Fibroblast of skin of scalp (primary cell): Measurements from ENCODE around the gene NCS1.
"Not testable (repeated sequence)": the region's sequence is repeated elsewhere in the genome, so short reads cannot be mapped to it uniquely, and the experiment has no call there.

ENCODE experiments used
- DNase-seq: peaks from one replicate; pipeline ENCODE4 v3.0.0-alpha.2; 2013

The NCS1 gene

DNA sequence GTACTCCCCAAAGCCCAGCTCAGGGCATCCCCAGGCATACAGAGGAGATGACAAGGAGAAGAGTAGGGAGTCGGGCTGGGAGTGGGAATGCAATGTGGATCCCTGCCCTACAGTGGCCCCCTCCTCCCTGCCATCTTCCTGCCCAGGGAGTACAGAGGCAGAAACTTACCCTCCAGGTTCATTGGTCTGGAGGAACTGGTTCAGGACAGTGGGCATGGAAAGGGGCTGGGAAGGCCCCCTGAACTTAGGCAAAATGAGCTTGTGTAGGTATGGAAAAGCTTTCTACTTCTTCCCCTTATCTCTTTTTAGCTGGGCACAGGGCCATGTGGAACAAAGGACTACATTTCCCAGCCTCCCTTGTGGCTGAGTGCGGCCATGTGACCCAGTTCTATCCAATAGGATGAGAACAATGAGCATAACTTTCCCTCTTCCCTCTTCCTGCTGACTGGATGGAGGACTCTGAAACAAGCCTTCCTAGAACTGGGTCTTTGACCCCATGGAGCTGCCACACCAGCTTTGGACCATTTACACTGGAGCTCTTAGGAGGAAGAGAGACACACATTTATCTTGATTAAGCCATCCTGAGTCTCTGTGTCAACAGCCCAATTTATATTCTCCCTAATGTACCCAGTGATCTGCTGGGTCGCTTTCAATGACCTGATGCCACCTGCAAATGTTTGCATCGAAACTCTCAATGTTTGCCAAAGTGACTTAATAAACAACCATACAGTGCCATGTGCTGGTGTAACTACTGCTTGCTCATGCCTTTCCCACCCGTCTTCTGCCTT is 68.4 kb downstream of the NCS1 start:
- DNase-seq, result peak; percentile 65

DNA sequence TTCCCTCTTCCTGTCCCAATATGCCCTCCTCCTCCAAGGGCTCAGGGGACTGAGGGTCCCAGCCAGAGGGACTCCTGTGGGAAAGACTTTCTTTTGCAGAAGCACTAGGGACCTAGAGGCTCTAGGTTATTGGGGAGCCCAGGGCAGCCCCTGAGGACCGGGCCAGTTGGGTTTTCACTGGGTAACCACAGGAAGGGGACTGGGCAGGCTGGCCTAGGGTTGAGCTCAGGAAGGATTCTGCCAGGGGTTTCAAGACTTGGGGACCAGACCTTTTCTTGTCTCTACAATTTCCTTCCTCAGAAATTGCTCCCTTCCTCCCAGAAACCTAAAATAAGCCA is 69.0 kb downstream of the NCS1 start:
- no peak for DNase-seq

DNA sequence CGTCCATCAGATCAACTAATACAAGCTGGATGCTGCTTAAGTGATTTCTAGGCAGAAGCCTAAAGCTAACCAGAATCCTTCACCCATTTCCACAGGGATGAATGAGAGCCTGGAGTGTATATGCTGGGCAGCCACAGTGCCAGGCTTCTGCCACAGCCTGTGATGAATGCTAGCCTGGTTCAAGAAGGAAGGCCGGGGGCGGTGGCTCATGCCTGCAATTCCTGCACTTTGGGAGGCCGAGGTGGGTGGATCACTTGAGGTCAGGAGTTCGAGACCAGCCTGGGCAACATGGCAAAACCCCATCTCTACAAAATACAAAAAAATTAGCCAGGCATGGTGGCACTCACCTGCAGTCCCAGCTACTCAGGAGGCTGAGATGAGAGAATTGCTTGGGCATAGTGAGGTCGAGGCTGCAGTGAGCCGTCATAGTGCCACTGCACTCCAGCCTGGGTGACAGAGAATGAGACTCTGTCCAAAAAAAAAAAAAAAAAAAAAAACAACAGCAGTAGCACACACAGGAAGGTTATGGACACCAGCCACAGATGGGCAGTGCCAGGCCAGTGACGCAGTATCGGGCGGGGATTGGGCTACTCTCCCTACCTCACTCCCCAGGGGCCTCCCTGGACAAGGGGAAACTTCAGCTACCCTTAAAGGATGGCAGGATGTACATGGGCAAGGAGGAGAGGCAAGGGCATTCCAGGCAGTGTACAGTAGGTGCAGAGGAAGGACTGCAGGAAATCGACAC is 70.2 kb downstream of the NCS1 start:
- no peak for DNase-seq

DNA sequence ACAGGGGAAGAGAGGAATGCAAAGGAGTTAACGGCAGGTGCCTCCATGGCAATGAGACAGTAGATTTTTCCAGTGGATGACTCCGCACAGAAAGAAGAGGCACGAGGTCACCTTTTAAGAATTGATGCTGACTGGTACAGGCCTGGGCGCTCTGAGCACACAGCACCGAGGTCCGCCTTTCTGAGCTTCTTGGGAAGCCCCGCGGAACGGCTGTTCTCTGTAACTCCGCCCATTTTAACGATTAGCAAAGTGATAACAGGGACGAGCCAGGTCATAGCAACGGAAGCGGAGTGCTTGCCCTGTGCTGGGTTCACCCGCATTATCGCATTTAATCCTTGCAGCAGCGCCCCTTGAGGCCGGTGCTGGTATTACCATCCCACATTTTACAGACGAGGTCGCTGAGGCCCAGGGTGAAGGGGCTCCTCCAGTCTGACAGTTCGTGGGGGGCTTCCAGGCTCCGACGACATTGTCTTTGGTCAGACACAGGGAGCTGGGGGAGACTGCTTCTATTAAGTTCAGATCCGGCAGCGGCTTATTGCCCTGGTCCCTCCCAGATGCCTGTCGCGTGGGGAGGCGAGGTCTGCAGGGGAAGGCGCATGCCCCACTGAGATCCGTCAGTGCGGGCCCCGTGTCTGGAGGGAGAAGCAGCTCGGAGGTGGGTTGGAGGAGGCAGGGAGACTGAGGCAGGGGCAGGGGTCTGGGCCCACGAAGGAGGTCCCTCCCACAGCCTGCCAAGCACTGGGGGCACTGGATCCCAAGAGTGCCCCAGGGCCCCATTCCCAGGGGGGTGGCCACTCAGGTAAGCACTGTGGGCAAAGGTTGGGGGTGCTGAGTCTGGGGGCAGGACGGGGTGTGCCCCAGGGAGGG is 71.0 kb downstream of the NCS1 start:
- peak; percentile 50 for DNase-seq

DNA sequence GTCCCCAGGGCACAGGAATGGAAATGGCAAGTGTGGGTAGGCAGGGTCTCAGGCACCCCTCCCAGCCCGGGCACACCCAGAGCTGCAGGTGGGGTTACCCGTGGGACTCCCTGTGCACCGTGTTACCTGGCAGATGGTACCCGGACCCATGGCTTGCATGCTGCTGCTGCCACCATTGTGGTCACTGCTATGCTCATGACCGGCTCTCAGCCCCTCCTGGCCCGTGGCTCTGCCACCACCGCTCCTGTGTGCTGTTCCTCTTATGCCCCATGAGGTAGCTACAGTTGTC is 71.6 kb downstream of the NCS1 start:
- no peak for DNase-seq

DNA sequence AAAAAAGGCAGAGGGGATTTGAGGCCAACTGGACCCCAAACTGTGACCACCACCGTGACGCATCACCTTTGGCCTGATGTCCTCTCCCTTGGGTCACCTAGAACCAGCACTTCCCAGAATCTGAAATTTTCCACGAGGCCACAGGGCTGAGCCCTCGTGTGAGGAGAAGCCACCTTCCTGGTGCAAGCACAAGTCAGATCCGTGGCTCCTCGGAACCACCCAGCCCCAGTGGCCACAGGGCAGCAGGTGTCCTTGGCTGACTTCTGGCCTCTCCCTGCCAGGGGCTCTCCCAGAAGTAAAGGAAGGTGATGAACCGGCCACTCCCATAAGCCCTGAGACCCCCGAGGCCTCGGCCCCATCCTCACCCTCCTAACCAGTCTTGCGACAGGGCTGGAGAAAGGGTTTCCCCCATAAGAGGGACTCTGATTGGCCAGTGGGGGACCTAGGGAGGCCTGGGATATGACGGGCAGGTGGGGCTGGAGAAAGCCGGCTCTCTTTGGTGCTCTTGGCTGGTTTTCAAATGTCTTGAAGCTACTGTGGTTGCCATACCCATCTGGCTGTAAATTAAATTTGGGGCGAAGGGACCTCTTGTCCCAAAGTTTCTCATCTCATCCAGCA is 72.5 kb downstream of the NCS1 start:
- DNase-seq, result no peak

DNA sequence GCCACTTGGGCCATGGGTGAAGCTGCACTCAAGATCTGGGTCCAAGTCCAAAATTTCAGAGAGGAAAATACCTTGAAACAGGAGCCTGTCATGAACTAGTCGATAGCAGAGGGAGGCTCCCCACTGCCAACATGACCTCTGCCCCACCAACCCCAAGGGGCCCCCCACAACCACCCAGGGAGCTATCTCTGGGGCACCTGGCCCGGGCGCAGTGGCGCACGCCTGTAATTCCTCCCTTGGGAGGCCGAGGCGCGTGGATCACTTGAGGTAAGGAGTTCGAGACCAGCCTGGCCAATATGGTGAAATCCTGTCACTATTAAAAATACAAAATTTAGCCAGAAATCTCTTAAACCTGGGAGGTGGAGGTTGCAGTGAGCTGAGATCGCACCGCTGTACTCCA is 73.3 kb downstream of the NCS1 start:
- no peak for DNase-seq

DNA sequence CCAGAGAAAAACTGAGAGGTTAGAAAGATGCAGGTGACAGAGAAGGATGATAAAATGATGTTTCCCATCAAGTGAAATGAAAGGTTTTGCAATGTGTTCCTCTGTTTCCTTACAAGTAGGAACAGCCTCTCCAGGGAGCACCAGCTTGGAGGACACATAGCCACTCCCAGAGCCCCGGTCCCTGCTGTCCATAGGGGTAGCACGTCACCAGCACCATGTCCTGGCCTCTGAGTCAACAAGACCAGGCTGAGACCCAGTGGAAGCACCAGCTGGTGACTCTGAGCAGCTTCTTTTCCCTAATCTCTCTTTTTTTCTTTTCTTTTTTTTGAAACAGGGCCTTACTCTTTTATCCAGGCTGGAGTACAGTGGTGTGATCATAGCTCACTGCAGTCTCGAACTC is 73.9 kb downstream of the NCS1 start:
- no peak for DNase-seq

DNA sequence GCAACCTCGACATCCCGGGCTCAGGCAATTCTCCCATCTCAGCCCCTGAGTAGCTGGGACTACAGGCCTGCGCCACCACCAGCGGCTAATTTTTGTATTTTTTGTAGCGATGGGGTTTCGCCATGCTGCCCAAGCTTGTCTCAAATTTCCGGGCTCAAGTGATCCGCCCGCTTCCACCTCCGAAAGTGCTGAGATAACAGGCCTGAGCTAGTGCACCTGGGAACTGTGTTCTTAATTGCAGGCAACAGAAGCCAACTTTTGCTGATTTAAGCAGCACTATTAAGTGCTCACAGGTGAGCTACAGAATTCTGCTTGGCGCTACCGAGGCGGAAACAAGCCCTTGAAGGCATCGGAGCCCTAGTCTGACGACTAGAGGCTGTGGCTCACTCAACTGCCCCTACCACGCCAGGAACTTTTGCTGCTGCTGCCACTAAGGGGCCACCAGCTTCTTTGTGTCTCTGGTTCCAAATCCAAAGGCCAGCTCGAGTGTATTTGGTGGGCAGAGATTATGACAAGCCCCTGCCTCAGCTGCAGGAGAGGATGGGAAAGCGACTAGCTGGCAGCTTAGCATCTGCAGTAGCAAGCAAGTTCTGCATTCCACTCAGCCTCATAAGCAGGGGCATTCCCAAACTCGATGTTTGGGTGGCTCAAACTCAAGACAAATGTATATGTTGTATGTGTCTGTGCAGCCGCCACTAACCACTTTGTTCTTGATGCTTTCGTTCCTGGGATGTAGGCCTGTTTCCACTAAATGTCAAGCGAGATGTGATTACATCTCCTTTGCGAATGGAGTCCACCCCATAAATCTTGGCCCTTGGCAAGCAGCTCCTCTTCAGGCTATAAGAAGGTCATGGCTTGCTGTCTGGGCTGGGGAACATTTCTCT is 82.8 kb downstream of the NCS1 start:
- DNase-seq, result no peak

DNA sequence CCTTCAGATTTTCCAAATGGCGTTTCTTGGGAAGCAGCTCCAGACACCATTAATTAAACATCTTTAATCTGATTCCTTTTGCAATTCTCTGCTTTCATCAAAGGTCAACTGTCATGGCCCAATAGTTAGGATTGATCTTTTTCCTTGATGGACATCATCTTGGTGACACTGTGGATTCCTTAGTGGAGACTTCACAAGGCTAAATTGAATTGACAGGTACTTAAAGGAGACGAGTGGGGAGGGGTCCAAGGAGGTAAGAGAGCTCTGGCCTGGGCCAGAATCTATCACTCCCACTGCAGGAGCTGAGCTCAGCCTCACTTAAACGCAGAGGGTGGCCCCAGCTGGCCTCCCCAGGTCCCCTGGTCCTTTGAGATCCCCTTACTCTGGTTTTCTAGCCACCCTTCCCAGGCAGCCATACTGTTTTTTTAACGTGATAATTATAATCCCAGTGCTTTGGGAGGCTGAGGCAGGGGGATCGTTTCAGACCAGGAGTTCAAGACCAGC is 83.5 kb downstream of the NCS1 start:
- DNase-seq, result no peak

DNA sequence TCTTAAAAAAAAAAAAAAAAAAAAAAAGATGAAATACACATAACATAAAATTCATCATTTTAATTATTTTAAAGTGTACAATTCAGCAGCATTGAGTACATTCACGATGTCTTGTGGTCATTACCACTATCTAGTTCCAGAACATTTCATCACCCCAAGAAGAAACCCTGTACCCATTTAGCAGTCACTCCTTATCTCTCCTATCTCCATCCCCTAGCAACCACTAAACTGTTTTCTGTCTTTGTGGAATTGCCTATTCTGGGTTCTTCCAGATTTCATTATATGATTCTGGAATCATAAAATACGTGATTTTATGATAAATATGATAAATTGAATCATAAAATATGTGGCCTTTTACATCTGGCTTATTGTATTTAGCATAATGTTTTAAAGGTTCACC is 84.4 kb downstream of the NCS1 start:
- DNase-seq, result no peak

DNA sequence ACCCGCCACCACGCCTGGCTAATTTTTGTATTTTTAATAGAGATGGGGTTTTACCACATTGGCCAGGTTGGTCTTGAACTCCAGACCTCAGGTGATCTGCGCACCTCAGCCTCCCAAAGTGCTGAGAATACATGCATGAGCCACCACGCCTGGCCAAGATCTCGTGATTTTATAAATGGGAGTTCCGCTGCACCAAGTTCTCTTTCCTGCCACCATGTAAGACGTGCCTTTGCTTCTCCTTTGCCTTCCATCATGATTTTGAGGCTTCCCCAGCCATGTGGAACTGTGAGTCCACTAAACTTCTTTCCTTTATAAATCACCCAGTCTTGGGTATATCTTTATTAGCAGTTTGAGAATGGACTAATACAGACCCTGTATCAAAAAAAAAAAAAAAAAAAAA is 85.9 kb downstream of the NCS1 start:
- DNase-seq, result not testable (repeated sequence)

DNA sequence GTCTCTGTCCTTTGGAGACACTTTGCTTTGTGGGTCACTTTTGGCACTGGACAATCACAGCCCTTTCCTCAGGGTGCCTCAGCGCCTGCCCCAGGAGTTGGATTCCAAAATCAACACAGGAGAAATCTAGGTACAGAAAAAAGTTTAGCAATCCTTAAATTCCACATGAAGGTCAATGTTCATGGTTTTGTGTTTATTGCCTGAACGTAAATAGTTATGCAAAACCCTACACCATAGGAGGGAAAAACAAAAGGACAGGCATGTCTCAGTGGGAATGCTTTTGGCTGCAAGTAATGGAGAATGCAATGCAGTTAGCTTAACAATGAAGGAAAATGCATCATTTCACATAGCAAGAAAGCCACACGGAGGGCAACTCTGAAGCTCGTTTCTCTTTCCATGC is 86.8 kb downstream of the NCS1 start:
- DNase-seq, result no peak

DNA sequence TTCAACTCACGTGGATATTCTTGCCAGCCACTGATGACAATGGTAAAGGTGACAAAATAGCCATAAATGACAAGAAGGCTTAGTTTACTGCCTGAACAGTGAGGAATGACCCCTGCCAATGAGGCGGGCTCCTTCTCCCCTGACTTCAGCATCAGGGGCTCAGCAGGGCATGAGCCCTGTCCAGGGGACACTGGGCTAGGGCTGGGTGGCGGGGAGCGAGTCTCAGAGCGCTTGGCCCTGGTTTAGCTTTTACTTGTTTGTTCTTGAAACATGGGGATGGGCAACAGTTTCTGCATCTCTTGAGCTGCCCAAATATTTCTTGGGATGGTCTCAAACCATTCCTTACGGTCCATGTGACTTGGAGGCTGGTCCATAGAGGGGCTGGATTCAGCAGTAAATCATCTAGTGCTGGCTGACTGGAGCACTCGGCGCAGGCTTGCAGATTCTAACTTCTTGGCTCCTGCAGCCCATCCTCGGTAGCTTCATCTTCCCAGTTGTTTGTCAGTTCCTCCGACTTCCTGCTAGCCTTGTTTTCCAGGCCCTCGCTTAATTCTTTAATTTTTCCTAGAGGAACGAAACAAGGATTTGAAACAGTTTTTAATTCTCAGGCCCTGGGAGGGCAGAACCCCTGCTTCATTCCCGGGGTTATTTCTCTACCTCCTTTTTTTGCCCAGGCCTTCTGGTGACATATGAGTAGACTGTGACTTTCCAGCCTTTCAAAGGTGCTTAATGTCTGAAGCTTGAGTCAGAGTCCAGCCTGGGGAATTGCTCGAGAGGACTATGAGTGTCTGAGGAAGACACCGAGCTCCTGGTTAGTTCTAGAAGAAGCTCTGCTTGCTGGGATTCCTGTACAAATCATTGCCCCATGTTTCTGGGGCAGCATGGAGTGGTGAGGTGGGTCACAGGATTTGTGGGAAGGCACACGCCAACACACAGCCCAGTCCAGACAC is 88.9 kb downstream of the NCS1 start:
- DNase-seq, result no peak

DNA sequence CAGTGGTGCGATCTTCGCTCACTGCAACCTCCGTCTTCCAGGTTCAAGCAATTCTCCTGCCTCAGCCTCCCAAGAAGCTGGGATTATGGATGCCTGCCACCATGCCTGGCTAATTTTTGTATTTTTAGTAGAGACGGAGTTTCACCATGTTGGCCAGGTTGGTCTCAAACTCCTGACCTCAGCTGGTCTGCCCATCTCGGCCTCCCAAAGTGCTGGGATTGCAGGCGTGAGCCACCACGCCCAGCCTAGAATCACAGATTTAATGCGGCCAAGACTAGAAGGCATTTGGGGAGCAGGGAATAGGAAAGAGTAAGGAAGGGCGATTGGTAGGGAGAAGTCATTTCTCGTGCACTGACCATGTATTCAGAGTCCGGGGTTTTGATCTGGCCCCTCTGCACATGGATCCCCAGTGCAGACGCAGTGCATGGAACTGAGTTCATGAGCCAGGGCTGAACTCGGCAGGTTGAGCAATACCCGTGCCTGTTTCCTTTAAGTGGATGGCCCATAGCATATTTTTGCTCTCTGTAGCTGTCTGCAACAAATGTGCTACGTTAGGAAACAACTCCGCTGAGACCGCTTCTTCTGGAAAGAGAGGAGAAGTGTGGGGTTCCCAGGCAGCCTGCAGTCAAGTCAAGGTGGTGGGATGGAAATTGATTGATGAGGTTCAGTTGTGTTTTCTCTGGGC is 90.0 kb downstream of the NCS1 start:
- DNase-seq, result no peak

DNA sequence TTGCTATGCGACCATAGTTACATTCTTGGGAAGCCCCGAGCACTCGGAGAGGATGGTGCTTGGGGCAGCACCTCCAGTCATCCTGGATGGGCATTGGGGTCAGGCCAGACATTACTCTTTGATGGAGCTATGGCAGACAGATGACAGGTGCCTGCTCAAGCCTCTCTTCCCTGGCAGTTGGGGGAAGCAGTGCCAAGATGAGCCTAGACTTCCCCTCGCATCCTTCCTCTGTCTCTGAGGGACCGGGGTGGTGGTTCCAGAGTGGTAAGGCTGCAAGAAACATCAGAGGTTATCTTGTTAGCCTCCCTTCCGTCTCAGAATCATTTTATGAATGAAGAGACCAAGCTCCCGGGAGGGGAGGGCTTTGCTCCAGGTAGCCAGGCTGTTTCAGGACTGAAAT is 90.6 kb downstream of the NCS1 start:
- no peak for DNase-seq

DNA sequence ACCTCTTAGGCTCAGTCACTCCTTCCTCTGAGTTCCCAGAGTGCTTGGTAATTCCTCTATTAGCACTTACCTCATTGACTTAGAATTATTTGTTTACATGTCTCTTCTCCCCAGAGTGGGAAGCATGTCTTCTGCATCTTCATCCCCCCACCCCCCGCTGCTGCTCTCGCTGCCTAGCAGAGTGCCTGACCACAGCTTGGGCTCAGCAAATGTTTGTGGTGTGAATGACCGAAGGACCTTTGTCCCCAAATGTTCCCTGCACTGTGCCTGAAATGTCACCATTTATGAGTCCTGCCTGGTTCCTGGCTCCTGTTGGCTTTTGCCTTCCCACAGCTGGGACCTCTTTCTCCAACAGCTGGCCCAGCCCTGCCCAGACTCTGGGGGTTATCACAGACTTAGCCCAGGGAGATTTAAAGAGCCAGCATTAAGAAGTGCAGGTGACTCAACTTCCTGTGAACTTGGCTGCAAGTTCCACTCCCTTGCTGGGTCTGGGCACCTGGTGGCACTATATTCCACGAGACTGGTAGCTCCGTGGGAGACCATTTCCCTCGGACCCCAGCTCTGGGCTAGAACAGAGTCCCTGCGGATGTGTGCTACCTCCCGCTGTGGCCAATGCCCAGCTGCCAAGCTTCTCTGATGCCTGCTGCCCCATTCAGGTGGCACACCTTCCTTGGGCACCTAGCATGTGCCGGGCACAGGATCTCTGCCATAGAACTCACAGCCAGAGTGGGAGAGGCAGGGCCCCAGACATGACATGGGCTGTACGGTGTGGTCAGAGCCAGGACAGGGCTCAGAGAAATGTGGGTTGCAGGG is 91.6 kb downstream of the NCS1 start:
- no peak for DNase-seq

DNA sequence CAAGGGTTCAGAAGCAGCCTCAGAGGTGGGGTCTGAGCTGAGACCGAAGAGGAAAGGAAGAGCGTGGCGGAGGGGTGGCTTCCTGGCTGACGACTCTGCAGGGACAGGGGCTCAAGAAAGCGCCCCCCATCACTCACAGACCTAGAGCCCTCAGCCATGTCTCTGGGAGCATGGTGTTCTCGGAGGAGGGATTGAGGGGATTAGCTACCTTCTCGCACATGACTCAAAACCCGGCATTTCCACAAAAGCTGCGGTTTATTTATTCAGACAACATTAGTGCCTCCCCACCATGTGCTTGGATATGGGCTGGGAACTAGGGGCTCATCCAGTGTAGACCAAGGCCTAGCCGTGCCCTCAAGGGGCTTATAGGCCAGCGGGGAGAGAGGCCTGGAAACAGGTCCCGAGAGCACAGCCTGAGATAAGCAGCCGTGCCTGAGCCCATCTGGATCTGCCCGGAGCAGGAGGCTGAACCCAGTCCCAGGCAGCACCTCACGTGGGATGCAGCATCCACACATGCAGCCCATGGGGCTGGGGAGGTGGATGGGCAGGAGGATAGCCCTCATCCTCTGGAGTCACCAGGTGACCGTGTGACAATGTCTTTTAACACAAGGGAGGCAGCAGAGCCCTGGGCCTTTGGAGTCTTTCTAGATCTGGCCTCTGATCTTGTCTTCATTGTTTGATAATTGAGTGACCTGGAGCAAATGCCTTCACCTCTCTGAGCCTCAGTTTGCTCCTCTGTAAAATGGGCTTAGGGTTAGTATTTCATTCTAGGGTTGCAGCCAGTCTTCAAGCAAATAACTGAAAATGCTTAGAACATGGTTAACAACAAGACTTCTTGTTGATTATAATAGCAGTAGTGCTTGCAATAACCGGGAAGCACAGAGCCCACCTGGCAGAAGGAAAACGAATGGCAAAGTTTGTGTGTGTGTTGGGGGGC is 92.5 kb downstream of the NCS1 start:
- DNase-seq, result no peak
